K562 (cell line): ENCODE results near the gene DNPEP. TPM values are rescaled to one million over a fixed set of nuclear protein-coding genes. Genes with fewer than 3 reads are reported as not detected.
"Not testable (repeated sequence)": the region's sequence is repeated elsewhere in the genome, so short reads cannot be mapped to it uniquely, and the experiment has no call there.

Experiments used
- ATAC-seq: fragments of 200-7000 bp; cut with Tn5 transposase; 3 replicates; pipeline ENCODE4 v1.9.1; 2020; ENCODE audit warnings: moderate library complexity
- BruUV-seq: library from RNA; stranded (reverse); fragments of 400-500 nt; replicated peaks from 2 replicates; lab custom pipeline; 2021; lab: Mats Ljungman, UMichigan
- CTCF ChIA-PET: fragments of 300-600 bp; formaldehyde crosslinking; extraction: SDS; loops from one replicate; lab custom pipeline; 2021; ENCODE audit warnings: low intra/inter-chr PET ratio; lab: Yijun Ruan, JAX
- POLR2A ChIA-PET: fragments of 300-600, 350-650 bp; sonication (Branson Sonifier 250); formaldehyde crosslinking; extraction: SDS; loops from one replicate; lab custom pipeline; 2021; ENCODE audit warnings: antibody characterized with exemption, inconsistent platforms; lab: Yijun Ruan, JAX
- DNase-seq, 4 experiments: peaks; one replicate each; pipeline versions ENCODE4 v3.0.0 to v3.0.0-alpha.2; 2011 to 2018; ENCODE audit warnings: low spot score in 3 of 4, mixed read lengths in 3 of 4; ENCODE audit errors: extremely low read depth in 1 of 4
- FAIRE-seq: peaks from 2 replicates; lab custom pipeline; 2011; peaks lifted over from hg19 to GRCh38; lab: Jason Lieb, UNC
- H2AFZ ChIP-seq: 2 replicates; pipeline ENCODE4 v1.6.0; 2011; ENCODE audit warnings: low read depth, low read length, control low read depth, inconsistent platforms
- H3K27ac ChIP-seq: fragments of 200-600 bp; 3 replicates; pipeline ENCODE4 v1.8.0; 2011; ENCODE audit warnings: low read depth, mild to moderate bottlenecking, control low read depth, inconsistent platforms, low read length, moderate library complexity, mixed read lengths; ENCODE audit errors: extremely low read depth
- H3K27me3 ChIP-seq, 2 experiments: fragments of 300-600 bp in 1 of 2; 2 replicates in 1 of 2; 3 replicates in 1 of 2; pipeline versions ENCODE4 v1.6.0 to v1.8.0; 2011; ENCODE audit warnings: inconsistent platforms in 2 of 2, low read length in 2 of 2, mild to moderate bottlenecking in 1 of 2, mixed read lengths in 1 of 2, moderate library complexity in 1 of 2; ENCODE audit not compliant: control insufficient read depth in 2 of 2, insufficient read depth in 2 of 2
- H3K36me3 ChIP-seq: fragments of 300-600 bp; 3 replicates; pipeline ENCODE4 v1.8.0; 2011; ENCODE audit warnings: mild to moderate bottlenecking, low read length, inconsistent platforms; ENCODE audit not compliant: control insufficient read depth, insufficient read depth
- H3K4me1 ChIP-seq, 2 experiments: fragments of 200-600 bp in 1 of 2; replicated peaks in 1 of 2; 2 replicates in 1 of 2; 3 replicates in 1 of 2; pipeline versions ENCODE4 v1.5.1 to v1.8.0; 2011; ENCODE audit warnings: inconsistent platforms in 2 of 2, low read length in 2 of 2, mild to moderate bottlenecking in 1 of 2, mixed read lengths in 1 of 2, moderate library complexity in 1 of 2; ENCODE audit not compliant: control insufficient read depth in 2 of 2, insufficient read depth in 2 of 2
- H3K4me2 ChIP-seq: 2 replicates; pipeline ENCODE4 v1.6.1; 2011; ENCODE audit warnings: low read length, control low read depth, inconsistent platforms, mixed read lengths; ENCODE audit not compliant: insufficient read depth
- H3K4me3 ChIP-seq: fragments of 200-600 bp; sonication (generic), shearing (Covaris generic); 2 replicates; pipeline ENCODE4 v1.5.1; 2016; ENCODE audit warnings: control low read depth, inconsistent platforms
- H3K79me2 ChIP-seq: fragments of 200-600 bp; 3 replicates; pipeline ENCODE4 v1.8.0; 2011; ENCODE audit warnings: low read length, inconsistent platforms; ENCODE audit not compliant: control insufficient read depth, insufficient read depth
- H3K9ac ChIP-seq, 2 experiments: 2 replicates each; pipeline versions ENCODE4 v1.6.0 to v1.6.1; 2011; ENCODE audit warnings: low read depth in 2 of 2, low read length in 2 of 2, control low read depth in 1 of 2, inconsistent platforms in 1 of 2, mild to moderate bottlenecking in 1 of 2, mixed read lengths in 1 of 2; ENCODE audit not compliant: insufficient read depth in 1 of 2
- H3K9me1 ChIP-seq: one replicate; pipeline ENCODE4 v1.6.0; 2011; ENCODE audit warnings: inconsistent platforms, mild to moderate bottlenecking, low read length, moderate library complexity; ENCODE audit not compliant: control insufficient read depth, insufficient read depth
- H3K9me3 ChIP-seq: replicated peaks from 2 replicates; pipeline ENCODE4 v1.5.1; 2011; ENCODE audit warnings: low read depth, low read length, inconsistent platforms; ENCODE audit not compliant: control insufficient read depth, insufficient read depth
- H4K20me1 ChIP-seq: replicated peaks from 2 replicates; pipeline ENCODE4 v1.6.1; 2011; ENCODE audit warnings: low read length, inconsistent platforms, mixed read lengths; ENCODE audit not compliant: control insufficient read depth, insufficient read depth
- ARID3B ChIP-seq: fragments of 250-450 bp; sonication (Bioruptor Pico); IDR thresholded peaks from 2 replicates; pipeline ENCODE4 v1.4.0; 2020; ENCODE audit warnings: borderline replicate concordance
- ATF1 ChIP-seq, 2 experiments: fragments of 450-650 bp in 1 of 2; IDR thresholded peaks; 2 replicates each; pipeline ENCODE4 v1.6.1; 2016; ENCODE audit warnings: missing compliant biosample characterization in 1 of 2, missing genetic modification characterization in 1 of 2
- ATF3 ChIP-seq, 2 experiments: fragments of 450-650 bp in 1 of 2; sonication (generic) in 1 of 2; formaldehyde crosslinking in 1 of 2; IDR thresholded peaks in 1 of 2; conservative IDR thresholded peaks in 1 of 2; 2 replicates each; pipeline versions ENCODE4 v1.6.1 to v1.8.1; 2016 to 2023; ENCODE audit warnings: mild to moderate bottlenecking in 2 of 2, moderate library complexity in 2 of 2, inconsistent platforms in 1 of 2, missing genetic modification reagents in 1 of 2
- CEBPB ChIP-seq: fragments of 450-650 bp; IDR thresholded peaks from 2 replicates; pipeline ENCODE4 v1.6.1; 2016; ENCODE audit warnings: missing genetic modification characterization, missing compliant biosample characterization
- CEBPG ChIP-seq, 3 experiments: fragments of 200-800 bp in 1 of 3; sonication (Bioruptor generic) in 1 of 3; sonication (generic) in 1 of 3; formaldehyde crosslinking in 1 of 3; IDR thresholded peaks in 2 of 3; conservative IDR thresholded peaks in 1 of 3; 2 replicates each; pipeline versions ENCODE4 v1.6.1 to v1.8.0; 2016 to 2022; ENCODE audit warnings: missing compliant biosample characterization in 2 of 3, missing genetic modification characterization in 2 of 3, mild to moderate bottlenecking in 1 of 3, missing genetic modification reagents in 1 of 3
- EP400 ChIP-seq: fragments of 450-650 bp; IDR thresholded peaks from 2 replicates; pipeline ENCODE4 v1.6.1; 2017; ENCODE audit warnings: antibody characterized with exemption, mild to moderate bottlenecking, moderate library complexity
- FOXA1 ChIP-seq: fragments of 450-650 bp; IDR thresholded peaks from 2 replicates; pipeline ENCODE4 v1.6.1; 2016; ENCODE audit warnings: mild to moderate bottlenecking, borderline replicate concordance
- NFRKB ChIP-seq: fragments of 450-650 bp; IDR thresholded peaks from 2 replicates; pipeline ENCODE4 v1.6.1; 2016; ENCODE audit warnings: low read depth
- ZBTB33 ChIP-seq: sonication (generic); formaldehyde crosslinking; IDR thresholded peaks from 2 replicates; pipeline ENCODE4 v1.8.1; 2023; ENCODE audit warnings: mild to moderate bottlenecking, missing genetic modification reagents
- WGBS: fragments of 100-300 bp; shearing (Covaris generic); methylation state at CpG from one replicate; pipeline ENCODE4 v1.1.6; 2016; ENCODE audit warnings: low coverage, mixed read lengths; ENCODE audit not compliant: insufficient coverage; ENCODE audit errors: missing lambda C conversion rate; 5-methylcytosine and 5-hydroxymethylcytosine counted together
- in situ Hi-C: fragments of 300-500 bp; cut with MboI; formaldehyde crosslinking; loops from 4 replicates; pipeline ENCODE4 v1.15.0; 2018; ENCODE audit warnings: inconsistent platforms, mixed read lengths
- intact Hi-C: fragments of 100-400 bp; cut with micrococcal nuclease; formaldehyde crosslinking; loops from 2 replicates; pipeline ENCODE4 v1.14.2; 2022
- polyA plus RNA-seq, 8 experiments: library from polyadenylated mRNA; depleted of rRNA in 4 of 8; stranded (reverse) in 5 of 8; unstranded in 3 of 8; fragments of >200 nt; fragmentation: Nextera tagmentation in 2 of 8; fragmentation: Illumina TruSeq in 1 of 8; extraction: Ambion mirVana in 2 of 8; extraction: Trizol in 1 of 8; gene quantifications; 2 replicates each; pipeline versions ENCODE4 v1.2.1 to v1.2.3, GENCODE V29; 2011 to 2014; ENCODE audit warnings: inconsistent platforms in 1 of 8, missing spikeins in 1 of 8
- total RNA-seq, 7 experiments: library from RNA; depleted of rRNA in 6 of 7; stranded (reverse); fragments of >200 nt in 6 of 7; fragmentation: Illumina TruSeq in 2 of 7; extraction: Trizol in 2 of 7; gene quantifications; 2 replicates each; pipeline versions ENCODE4 v1.2.1 to v1.2.3, GENCODE V29; 2011 to 2021; ENCODE audit warnings: low replicate concordance in 1 of 7

DNPEP gene
- total and polyA plus RNA-seq, 9 of the 15 experiments (the other 6 are each of a cell fraction or from before 2014, with no cell fraction given): 34.6 to 71.4 (median 45.5) TPM

GRCh38 chr2:219408204-219408603, 20.5 kb upstream of the DNPEP start (continued):
- TF ChIP-seq ARID3B (CRISPR knock-in tag): no peak
- no peak for TF ChIP-seq ATF1 (CRISPR knock-in tag; IDR thresholded peaks at IDR 0.05)
- no peak for TF ChIP-seq ATF1 (tag; IDR thresholded peaks at IDR 0.05)
- no peak for TF ChIP-seq FOXA1
- no peak for TF ChIP-seq ZBTB33 (CRISPR knock-in tag)

GRCh38 chr2:219407343-219407742, 19.6 kb upstream of the DNPEP start:
- BruUV-seq; H3K4me3 ChIP-seq; FAIRE-seq; H3K9me1 ChIP-seq; H3K27ac ChIP-seq; ATAC-seq; POLR2A ChIA-PET; H3K9ac ChIP-seq; H3K9me3 ChIP-seq; H3K27me3 ChIP-seq; H4K20me1 ChIP-seq; H3K36me3 ChIP-seq; intact Hi-C loops; DNase-seq; H3K4me2 ChIP-seq; H3K79me2 ChIP-seq; CTCF ChIA-PET; TF ChIP-seq ATF3 (CRISPR knock-in tag; conservative IDR thresholded peaks at IDR 0.05): not testable (repeated sequence)
- H3K4me1 ChIP-seq: peaks cover 14 to 17% of the 10 kb centered on the region in 2 experiments
- 0 out of 2 replicates have a peak overlapping the region, but pooled peaks have one; percentile 9 for H2AFZ ChIP-seq
- TF ChIP-seq CEBPG (CRISPR knock-in tag; IDR thresholded peaks at IDR 0.05): peak; percentile 20; the same call in 1 of the 2 replicates
- TF ChIP-seq CEBPG (tag; conservative IDR thresholded peaks at IDR 0.05 in 1 of 2, IDR thresholded peaks at IDR 0.05 in 1 of 2): peak; percentile 68; a peak in 1 of 4 replicates
- 0 out of 2 replicates have a peak, but pooled peaks have one; percentile 8 for TF ChIP-seq EP400
- TF ChIP-seq ATF3 (IDR thresholded peaks at IDR 0.05): peak; percentile 59
- peak; percentile 27; the same call in 1 of the 2 replicates for TF ChIP-seq CEBPB
- TF ChIP-seq NFRKB: 0 out of 2 replicates have a peak, but pooled peaks have one; percentile 21
- in situ Hi-C loops: loop anchor here (5.0 kb wide), 1 partner anchor 125 kb away; no protein-coding TSS in a partner anchor
- 16% methylated on average over 2 of the region's 5 CpGs for WGBS
